ENCODE measurements around the gene VASN.

VASN gene

DNA sequence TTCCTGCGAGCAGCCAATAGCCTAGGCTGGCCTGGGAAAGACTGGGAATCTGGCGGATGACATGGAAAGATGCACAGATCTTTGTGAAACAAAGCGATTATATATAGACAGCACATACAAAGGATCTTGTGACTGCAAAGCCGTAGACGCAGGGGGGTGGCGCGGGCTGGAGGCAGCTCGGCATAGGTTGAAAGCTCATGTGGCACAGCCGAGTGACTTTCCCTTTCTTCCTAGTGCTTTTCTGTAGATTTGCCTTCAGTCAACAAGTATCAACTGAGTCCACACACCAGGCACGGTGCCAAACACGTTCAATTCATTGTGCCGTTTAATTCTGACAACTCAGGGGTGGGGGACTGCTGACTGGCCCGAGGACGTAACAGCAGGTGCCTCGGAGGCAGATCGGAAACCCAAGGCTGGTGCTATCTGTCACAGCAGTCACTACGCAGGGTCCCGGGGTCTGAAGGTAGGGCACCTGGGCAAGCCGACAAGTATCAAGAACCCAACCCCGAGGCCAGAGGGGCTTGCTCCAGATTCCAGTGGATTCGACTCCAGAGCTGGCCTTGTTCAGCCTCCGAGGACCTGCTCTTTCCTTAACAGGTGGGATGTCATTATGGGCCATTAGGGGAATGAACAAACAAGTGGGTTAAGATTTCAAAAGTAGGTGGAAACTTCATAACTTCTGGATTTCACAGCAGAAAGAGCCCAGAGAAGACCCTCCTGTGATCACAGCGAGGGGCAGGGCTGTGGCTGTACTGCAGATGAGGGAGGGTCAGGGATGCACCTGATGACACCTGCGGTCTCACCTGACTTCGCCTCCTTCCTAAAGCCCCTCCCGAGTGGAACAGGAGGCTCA lies 26.4 kb upstream of the VASN start:
- Histone ChIP-seq H3K9me3 (replicated peaks; ENCODE audit: insufficient read depth, low read length) (no peaks in the 10 kb centered on the region), H3K9me2 (replicated peaks; ENCODE audit: insufficient read depth, low read length) (no peaks in the 10 kb centered on the region), H3K4me1 (ENCODE audit: low read length) (no peaks in the 10 kb centered on the region), H3K4me3 (ENCODE audit: low read length) (no peak overlapping the region), H2AFZ (ENCODE audit: low read length) (no peak overlapping the region), H3K27me3 (replicated peaks; ENCODE audit: insufficient read depth, low read length) (no peaks in the 10 kb centered on the region), H3K9ac (ENCODE audit: low read length) (no peak overlapping the region), H4K20me1 (ENCODE audit: insufficient read depth, low read length) (no peaks in the 10 kb centered on the region; the same call in 1 of the 2 replicates), H3K36me3 (replicated peaks; ENCODE audit: insufficient read depth, low read length) (no peaks in the 10 kb centered on the region), H3F3A (ENCODE audit: insufficient read depth, low read length) (peaks cover 12% of the 10 kb centered on the region), H3K79me2 (ENCODE audit: low read length) (peaks cover 50% of the 10 kb centered on the region), H3K4me2 (ENCODE audit: low read depth, low read length) (no peak overlapping the region), H3K27ac (ENCODE audit: low read length) (no peak overlapping the region)
- DNase-seq, result no peak
- no peak for TF ChIP-seq EZH2phosphoT487 (IDR thresholded peaks at IDR 0.05; ENCODE audit: low read length)
- TF ChIP-seq EZH2 (optimal IDR thresholded peaks at IDR 0.05; ENCODE audit: low read depth, low read length), result no peak
- TF ChIP-seq, protein P1, sequence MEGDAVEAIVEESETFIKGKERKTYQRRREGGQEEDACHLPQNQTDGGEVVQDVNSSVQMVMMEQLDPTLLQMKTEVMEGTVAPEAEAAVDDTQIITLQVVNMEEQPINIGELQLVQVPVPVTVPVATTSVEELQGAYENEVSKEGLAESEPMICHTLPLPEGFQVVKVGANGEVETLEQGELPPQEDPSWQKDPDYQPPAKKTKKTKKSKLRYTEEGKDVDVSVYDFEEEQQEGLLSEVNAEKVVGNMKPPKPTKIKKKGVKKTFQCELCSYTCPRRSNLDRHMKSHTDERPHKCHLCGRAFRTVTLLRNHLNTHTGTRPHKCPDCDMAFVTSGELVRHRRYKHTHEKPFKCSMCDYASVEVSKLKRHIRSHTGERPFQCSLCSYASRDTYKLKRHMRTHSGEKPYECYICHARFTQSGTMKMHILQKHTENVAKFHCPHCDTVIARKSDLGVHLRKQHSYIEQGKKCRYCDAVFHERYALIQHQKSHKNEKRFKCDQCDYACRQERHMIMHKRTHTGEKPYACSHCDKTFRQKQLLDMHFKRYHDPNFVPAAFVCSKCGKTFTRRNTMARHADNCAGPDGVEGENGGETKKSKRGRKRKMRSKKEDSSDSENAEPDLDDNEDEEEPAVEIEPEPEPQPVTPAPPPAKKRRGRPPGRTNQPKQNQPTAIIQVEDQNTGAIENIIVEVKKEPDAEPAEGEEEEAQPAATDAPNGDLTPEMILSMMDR (IDR thresholded peaks at IDR 0.05; ENCODE audit: low read length), result no peak

DNA sequence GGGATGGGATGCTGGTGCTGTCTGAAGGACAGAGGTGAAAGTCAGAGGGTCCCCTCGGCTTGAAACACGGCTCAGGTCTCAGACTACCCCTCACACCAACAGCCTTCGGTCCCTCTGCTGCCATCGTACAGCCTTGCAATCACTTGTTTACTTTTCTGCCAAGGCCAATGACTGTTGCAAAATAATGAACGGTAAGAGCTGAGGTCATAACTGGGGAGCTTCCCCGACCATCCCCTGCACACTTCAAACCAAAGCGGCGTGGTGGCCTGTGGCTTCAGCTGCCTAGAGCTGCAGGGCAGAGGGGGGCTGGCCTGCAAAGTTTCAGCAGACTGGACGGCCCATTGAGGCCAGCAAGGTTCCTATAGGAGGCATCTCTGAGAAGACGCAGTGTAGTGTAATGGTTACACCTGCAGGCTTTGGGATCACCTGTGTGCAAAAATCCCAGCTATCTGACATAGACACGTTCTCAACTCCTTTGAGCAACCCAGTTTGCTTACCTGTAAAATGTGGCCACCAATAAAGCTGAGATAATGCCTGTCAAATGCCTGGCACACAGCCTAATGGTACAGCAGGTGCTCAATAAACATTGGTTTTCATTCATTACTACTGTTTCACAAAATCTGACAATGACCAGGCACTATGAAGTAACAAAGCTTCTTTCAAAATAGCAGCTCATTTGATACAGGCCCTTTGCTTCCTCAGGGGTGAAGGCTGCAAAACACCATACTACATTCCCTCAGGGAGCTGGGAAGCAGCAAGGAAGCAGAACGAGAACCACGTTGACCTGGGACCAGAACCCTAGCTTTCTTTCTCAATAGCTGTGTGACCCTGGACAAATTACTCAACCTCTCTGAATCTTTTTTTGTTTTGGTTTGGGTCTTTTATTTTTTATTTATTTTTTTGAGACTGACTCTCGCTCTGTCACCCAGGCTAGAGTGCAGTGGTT lies 25.5 kb upstream of the VASN start:
- no peaks in the 10 kb centered on the region for H3K9me3 ChIP-seq (replicated peaks; ENCODE audit: insufficient read depth, low read length)
- H3K9ac ChIP-seq (ENCODE audit: low read length), result no peak overlapping the region
- H3K4me3 ChIP-seq (ENCODE audit: low read length), result no peak overlapping the region
- H2AFZ ChIP-seq (ENCODE audit: low read length), result no peak overlapping the region
- TF ChIP-seq EZH2 (optimal IDR thresholded peaks at IDR 0.05; ENCODE audit: low read depth, low read length), result no peak
- TF ChIP-seq, protein P1 (IDR thresholded peaks at IDR 0.05; ENCODE audit: low read length), result no peak
- TF ChIP-seq EZH2phosphoT487 (IDR thresholded peaks at IDR 0.05; ENCODE audit: low read length), result no peak
- H3K27ac ChIP-seq (ENCODE audit: low read length), result no peak overlapping the region
- H3F3A ChIP-seq (ENCODE audit: insufficient read depth, low read length), result peaks cover 12% of the 10 kb centered on the region
- no peaks in the 10 kb centered on the region for H3K4me1 ChIP-seq (ENCODE audit: low read length)
- no peaks in the 10 kb centered on the region for H3K27me3 ChIP-seq (replicated peaks; ENCODE audit: insufficient read depth, low read length)
- no peak for DNase-seq
- no peaks in the 10 kb centered on the region for H3K9me2 ChIP-seq (replicated peaks; ENCODE audit: insufficient read depth, low read length)
- no peaks in the 10 kb centered on the region; the same call in 1 of the 2 replicates for H4K20me1 ChIP-seq (ENCODE audit: insufficient read depth, low read length)
- no peak overlapping the region for H3K4me2 ChIP-seq (ENCODE audit: low read depth, low read length)
- H3K79me2 ChIP-seq (ENCODE audit: low read length), result peaks cover 57% of the 10 kb centered on the region
- no peaks in the 10 kb centered on the region for H3K36me3 ChIP-seq (replicated peaks; ENCODE audit: insufficient read depth, low read length)

DNA sequence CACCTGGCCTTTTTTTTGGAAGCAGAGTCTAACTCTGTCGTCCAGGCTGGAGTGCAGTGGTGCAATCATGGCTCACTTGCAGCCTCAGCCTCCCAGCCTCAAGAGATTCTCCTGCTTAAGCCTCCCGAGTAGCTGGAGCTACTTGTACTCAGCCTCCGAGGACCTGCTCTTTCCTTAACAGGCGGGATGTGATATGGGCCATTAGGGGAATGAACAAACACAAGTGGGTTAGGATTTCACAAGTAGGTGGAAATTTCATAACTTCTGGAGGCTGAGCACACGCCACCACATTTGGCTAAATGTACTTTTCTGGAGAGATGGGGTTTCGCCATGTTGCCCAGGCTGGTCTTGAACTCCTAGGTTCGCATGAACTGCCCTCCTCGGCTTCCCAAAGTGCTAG lies 24.6 kb upstream of the VASN start:
- H3K9me3 ChIP-seq (replicated peaks; ENCODE audit: insufficient read depth, low read length), result no peaks in the 10 kb centered on the region
- DNase-seq, result no peak
- no peaks in the 10 kb centered on the region for H3K9me2 ChIP-seq (replicated peaks; ENCODE audit: insufficient read depth, low read length)
- 0 out of 2 replicates have a peak, but pooled peaks cover 4% of the 10 kb centered on the region for H3K4me1 ChIP-seq (ENCODE audit: low read length)
- H3K36me3 ChIP-seq (replicated peaks; ENCODE audit: insufficient read depth, low read length), result no peaks in the 10 kb centered on the region
- no peak overlapping the region for H3K4me2 ChIP-seq (ENCODE audit: low read depth, low read length)
- TF ChIP-seq EZH2phosphoT487 (IDR thresholded peaks at IDR 0.05; ENCODE audit: low read length) (no peak), EZH2 (optimal IDR thresholded peaks at IDR 0.05; ENCODE audit: low read depth, low read length) (no peak)
- TF ChIP-seq, protein P1 (IDR thresholded peaks at IDR 0.05; ENCODE audit: low read length), result no peak
- no peaks in the 10 kb centered on the region for H3K27me3 ChIP-seq (replicated peaks; ENCODE audit: insufficient read depth, low read length)
- no peaks in the 10 kb centered on the region; the same call in 1 of the 2 replicates for H4K20me1 ChIP-seq (ENCODE audit: insufficient read depth, low read length)
- no peak overlapping the region for H3K27ac ChIP-seq (ENCODE audit: low read length)
- H3F3A ChIP-seq (ENCODE audit: insufficient read depth, low read length), result peaks cover 18% of the 10 kb centered on the region
- no peak overlapping the region for H2AFZ ChIP-seq (ENCODE audit: low read length)
- H3K4me3 ChIP-seq (ENCODE audit: low read length), result no peak overlapping the region
- no peak overlapping the region for H3K9ac ChIP-seq (ENCODE audit: low read length)
- H3K79me2 ChIP-seq (ENCODE audit: low read length), result peaks cover 57% of the 10 kb centered on the region
